NCI-H2029 (cell line): Measurements from ENCODE around the gene KLHDC4.

Source experiments
- DNase-seq: peaks from one replicate; lab custom pipeline; 2025; lab: John Stamatoyannopoulos, UW

KLHDC4 gene

DNA sequence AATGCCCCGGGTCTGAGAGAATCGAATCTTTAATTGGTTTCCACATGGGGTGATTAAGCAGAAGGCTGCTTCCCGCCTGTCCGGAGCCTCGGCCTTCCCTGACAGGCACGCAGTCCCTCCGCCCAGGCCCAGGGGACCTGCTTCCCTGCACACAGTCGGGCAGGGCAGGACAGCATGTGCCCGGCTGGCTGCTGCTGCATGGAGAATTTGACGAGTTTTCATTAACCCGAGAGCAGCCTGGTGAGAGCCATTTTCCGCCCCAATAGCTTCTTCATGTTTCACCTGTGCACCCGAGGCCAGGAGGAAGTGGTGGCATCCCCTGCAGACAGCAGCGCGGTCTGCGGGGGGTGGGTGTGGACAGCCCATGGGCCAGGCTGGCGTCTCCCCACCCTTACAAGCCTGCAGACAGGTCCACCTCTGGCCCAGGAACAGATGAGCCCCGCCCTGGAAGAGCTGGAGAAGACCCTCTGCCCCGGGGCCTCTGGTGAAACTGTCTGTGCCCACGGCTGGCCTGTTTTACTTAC, 67.0 kb downstream of the KLHDC4 start:
- DNase-seq: no peak

DNA sequence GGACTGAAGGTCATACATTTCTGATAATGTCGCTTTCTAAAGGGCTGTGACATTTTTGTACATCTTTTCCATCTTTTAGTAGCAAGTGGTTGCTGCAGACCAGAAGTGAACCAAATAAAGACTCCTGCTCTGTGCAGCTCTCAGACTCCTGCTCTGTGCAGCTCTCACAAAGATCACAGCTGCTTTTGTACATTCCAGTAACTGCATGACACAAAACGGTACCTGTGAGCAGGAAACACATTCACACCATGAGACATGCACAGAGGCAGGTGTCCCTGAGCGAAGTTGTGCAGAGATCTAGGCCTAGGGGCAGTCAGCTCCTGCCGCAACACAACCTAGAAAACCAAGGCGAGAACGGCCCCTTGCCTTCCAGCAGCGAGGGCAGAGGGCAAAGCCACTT, 67.5 kb downstream of the KLHDC4 start:
- no peak for DNase-seq

DNA sequence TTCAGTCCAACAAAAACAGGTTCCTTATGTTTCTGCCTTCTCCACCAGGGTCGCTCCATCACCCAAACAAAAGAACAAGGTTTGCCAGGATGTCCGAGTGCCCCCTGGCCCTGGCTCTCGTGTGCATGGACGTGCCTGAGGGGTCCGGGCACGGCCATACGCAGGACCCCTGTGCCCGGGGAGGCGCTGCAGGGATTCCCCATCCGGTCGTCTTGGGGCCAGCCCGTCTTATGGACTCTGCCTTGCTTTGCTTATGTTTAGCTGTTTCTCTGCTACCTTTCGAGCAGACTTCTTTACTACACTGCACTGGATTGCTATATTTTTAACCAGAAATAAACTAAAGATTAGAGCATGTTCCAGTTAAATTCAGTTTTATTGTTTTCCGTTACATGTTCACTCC, 68.0 kb downstream of the KLHDC4 start:
- no peak for DNase-seq

DNA sequence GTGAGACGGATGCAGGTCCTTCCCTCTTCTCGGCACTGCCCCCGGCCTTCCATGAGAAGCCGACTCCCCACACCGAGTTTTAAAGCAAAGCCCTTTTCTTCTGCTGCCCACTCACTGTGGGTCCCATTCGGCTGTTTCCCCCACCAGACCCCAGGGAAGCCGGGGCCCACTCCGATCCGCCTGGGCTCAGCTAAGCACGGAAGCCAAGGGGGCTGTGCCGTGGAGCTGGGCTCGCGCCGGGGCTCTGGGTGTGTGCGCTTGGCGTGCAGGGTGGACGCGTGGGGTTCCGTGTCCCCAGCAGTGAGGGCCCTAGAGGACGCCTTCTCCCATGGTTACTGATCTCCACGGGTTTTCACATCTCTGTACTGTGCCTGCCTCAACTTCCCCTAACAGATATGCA, 68.5 kb downstream of the KLHDC4 start:
- DNase-seq: no peak

DNA sequence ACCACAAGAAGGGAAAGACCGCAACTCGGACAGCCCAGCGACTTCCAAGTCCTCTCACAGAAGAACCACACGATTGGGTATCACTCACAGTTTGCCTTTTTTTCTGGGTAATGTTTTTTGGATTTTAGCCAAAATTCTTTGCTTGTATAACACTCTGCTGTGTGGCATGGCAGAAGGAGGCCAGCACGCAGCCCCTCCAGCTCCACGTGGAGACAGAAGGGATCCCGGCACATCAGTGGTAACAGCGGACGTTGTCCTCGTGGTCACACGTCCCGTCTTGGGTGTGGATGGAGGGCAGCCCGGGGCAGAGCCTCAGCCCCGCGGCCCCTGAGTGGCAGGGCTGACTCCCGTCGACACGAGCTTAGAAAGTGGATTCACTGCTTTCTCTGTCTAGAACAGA, 69.1 kb downstream of the KLHDC4 start:
- no peak for DNase-seq

DNA sequence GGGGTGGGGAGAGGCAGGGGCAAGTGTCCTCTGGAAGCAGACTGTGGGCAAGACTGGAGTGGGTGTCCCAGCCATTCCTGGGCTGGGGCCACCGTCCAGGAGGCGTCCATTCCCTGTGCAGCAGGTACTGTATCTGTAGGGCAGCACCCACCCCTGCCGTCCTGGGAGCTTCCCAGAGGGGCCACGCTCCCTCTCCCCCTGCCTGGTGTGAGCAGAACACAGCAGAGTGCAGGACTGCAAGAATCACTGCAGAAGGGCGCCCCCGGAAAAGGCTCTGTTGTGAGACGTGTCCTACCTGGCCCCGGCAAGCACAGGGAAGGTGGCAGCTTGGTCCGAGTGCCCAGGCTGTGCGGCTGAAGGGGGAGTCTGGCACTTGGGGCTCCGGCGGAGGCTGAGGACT, 70.3 kb downstream of the KLHDC4 start:
- no peak for DNase-seq

DNA sequence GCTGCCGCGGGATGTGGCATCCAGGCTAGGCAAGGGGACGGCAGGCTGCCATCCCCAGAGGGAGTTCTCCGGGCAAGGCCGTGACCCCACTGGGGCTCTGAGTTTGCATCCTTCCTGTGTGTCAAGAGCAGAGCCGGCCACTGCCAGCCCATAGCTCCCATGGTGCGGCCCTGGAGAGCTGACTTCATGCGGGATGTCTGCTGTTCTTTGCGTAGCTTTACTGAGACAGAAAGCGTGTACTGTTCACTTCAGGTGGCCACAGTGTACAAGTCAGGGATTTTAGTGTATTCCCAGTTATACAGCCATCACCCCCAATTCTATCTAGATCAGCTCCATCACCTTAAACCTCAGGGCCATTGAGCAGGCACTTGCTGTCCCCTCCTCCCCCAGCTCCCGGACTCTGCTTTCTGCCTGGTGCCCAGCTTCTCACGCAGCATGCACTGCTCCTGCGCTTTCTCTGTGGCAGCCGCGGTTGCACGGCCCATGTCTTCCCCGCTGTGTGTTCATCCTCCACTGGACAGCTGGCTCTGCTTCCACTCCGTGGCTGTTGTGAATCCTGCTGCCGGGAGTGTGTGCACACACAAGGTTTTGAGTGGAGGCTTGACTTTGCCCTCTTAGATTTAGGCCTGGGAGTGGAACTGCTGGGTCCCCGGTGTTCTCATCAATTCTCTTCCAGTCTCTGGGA, 71.2 kb downstream of the KLHDC4 start:
- DNase-seq: no peak

DNA sequence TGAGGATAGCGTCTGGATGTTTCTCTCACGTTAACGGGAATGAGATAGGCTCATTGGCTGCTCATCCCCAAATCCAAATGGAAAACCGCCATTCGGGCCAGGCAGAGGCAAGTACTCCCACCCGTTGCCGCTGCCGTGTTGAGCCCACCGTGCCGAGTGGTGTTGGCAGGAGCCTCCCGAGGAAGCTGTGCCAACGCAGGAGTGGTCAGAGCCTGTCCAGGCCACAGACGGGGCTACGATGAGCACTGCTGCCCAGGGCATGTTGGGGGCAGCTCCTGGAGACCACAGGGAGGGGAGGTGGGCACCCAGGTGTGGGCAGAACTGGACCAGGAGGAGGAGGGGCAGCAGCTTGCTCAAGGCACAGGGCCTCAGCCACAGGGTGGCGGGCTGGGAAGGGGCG, 72.0 kb downstream of the KLHDC4 start:
- DNase-seq: no peak

DNA sequence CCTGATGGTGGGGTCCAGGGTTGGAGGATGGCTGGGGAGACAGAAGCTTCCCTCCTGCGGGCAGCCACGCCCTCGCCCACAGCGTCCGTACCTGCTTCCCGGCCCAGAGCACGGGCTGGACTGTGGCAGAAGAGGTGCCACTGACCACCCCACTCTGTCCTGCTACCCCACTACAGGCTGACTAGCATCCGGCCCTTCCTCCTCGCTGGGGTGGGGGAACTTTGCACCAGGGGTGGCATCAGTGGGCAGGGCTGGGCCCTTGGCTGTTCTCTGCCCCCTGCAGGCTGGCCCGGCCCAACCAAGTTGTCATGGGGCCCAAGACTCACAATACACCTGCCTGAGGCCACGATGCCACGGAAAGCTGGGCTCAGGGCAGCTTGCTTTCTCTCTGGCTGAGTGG, 73.0 kb downstream of the KLHDC4 start:
- DNase-seq: no peak

DNA sequence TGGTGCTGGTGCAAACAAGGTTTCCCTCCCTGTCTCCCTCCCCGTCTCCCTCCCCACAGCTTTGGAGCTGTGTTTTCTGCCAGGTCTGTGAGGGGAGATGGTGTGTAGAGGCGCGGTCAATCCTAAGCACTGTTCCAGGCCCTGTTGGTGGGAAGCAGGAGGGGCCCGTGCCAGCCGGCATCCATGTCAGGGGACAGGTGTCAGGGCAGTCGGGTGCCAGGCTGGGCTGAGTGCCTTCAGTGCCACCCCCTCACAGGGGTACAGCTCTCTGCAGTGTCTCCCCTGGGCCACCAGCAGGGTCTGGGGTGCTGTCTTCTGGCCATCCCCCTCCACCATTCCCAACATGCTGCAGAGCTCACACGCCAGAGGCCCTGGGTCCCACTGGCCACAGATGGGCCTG, 73.6 kb downstream of the KLHDC4 start:
- no peak for DNase-seq

DNA sequence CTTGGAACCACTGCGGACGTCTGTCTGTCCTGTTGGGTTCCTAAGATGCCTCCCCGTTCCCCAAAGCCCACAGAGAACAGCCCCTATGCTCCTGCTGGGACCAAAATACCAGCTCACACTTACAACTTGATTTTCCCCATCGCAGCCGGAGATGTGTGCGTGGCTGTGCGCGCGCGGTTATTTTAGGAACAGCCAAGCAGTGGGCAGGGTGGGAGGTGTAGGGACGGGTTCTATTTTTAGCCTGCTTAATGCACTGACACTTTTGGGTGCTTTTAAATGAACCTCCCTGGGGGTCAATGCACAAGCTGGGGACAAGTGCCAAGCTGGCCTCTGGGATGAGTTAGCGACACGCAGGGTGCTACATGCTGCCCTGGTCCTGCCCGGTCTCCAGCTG, 74.1 kb downstream of the KLHDC4 start:
- DNase-seq: no peak

DNA sequence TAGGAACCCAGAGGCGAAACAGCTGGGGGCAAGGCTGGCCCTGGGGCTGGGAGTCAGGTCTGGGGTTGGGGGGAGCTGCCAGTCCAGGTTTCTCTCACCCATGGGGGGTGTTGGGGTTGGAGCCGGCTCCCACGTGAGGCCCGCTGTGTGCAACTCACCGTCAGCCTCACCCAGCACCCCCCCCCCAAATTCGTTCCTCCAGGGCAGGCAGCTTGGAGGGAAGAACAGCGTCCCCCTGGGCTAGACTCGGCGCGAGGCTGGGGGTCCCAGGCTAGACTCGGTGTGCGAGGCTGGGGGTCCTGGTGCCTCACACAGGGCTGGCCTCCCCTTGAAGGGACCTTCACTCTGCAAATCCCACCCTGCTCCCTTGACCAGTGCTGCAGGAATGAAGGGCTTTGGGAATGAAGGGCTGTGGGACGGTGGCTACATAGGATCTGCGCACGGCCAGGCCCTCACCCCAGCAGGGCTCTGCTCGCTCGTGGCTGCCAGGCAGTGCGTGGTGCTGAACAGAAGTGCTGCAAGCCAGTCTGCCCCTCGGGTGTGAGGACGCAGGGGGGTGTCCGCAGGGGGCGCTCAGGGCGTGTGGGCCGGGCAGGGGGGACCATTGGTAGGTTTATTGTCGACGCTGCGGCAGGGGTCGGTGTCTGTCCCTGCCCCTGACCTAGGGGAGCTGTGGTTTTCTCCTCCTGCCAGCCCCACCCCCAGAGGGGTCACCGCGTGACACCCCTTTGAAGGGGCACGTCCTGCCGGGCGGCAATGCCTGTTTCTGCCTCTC, 74.7 kb downstream of the KLHDC4 start:
- DNase-seq: no peak

DNA sequence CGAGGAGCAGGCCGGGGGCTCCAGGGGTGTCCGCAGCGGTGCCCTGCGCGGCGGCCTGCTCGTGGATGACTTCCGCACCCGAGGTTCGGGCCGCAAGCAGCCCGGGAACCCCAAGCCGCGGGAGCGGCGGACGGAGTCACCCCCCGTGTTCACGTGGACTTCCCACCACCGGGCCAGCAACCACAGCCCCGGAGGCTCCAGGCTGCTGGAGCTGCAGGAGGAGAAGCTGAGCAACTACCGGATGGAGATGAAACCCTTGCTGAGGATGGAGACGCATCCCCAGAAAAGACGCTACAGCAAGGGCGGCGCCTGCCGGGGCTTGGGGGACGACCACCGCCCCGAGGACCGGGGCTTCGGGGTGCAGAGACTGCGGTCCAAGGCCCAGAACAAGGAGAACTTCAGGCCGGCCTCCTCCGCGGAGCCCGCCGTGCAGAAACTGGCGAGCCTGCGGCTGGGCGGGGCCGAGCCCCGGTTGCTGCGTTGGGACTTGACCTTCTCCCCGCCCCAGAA, 75.8 kb downstream of the KLHDC4 start:
- no peak for DNase-seq

DNA sequence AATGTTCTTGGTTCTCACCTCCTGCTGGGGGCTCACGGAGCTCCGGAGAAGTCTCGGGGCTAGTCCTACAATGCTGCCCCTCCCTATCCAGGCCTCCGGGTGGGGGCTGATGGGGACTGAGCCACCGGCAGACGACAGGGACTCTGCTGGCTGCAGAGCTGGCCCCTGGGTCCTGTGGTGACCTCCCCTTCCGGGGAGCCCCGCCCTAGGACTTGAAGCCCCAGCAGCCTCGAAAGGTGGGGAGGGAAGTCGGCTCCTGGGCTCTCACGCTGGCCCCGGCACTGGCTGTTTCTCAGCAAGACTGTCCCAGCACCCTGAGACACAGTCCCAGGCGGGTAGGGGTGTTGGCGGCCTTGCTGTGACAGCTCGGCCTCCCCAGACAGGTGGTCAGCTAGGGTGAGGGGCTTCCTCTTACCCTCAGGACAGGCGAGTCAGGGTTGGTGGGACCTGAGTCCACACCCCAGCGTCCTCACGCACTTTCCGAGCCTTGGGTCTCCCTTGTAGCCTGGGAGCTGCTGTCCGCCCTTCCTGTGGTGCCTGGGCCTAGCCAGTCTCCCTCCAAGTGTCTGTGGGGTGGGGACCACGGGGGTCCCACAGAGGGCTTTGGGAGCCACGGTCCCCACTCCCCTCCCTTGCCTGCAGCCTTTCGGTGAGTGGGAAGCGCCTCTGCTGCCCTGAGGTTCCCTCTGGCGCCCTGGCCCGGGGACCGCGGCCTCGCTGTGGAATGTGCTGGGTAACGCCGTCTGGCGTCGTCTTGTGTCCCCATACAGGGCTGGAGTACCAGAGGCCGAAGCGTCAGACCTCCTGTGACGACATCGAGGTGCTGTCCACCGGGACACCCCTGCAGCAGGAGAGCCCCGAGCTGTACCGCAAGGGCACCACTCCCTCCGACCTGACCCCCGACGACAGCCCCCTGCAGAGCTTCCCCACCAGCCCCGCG, 76.6 kb downstream of the KLHDC4 start:
- DNase-seq: no peak

DNA sequence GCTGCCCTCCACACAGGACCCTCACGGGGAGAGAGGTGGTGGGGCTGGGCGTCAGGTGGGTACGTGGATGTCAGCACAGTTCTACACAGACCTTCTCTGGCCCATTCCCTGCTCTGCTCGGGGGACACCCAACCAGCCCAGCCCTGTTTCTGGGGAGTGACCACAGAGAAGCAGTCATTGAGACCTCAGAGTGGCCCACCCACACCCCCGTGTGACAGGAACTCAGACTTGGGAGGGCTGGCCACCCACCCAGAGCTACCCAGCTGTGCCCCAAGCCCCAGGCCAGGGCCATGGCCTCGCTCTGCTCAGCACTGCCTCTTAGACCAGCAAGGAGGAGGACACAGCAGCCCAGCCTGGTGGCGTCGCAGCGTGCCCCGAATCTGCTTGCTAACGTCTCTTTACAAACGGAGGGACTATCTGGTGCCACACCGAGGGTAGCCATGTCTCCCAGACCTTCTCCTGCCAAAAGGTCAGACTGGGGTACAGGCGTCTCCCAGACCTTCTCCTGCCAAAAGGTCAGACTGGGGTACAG, 77.7 kb downstream of the KLHDC4 start:
- no peak for DNase-seq

DNA sequence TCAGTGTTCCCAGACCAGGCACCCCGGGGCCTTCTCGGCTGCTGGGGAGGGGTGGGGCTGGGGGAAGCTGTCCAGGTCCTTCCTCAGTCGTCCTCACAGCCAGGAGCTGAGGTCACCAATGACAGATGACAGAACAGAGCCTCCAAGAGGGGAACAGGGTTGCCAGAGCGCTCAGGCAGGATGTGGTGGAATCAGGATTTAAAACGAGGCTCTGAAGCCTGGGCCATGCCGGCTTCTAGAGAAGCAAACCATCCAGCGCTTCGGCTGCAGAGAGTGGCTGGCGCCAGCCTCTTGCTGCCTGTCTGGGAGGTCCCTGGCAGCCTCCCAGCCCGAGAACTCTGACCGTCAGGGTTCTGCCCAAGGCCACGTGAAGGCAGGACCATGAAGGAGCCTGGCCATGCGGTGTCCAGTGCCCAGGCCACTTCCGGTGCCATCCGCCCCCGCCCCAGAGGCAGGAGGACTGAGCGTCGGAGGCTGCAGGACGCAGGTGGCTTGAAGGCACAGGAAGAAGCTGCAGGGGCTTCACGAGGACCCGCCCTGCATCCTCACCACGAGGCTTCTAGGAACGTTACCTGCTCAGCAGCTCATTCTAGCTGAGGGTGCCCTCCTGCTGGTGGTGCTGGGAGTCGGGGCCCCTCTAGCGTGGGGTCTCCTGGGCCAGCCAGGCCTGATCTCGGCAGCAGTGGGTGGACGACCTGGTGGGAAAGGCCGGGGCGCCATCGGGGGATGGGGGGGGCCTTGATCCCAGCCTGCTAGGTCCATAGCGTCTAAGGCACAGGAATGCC, 78.5 kb downstream of the KLHDC4 start:
- no peak for DNase-seq

DNA sequence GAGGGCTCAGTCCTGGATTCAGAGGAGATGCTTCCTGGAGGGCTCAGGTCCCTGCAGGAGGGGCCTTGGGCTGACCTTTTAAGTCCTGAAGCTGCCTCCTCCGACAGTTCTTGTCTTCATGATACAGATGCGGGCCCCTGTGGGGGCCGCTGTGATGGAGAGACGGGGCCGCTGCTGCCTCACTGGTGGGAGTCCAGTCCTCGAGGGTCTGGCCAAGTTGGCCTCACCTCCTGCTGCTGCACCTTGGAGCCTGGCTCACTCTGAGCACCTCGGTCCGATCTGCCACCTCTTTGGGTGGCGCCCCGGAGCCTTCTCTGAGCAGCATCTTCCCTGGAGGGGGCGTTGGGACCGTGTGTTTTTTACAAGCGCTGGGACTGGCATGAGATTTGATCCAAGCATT, 79.1 kb downstream of the KLHDC4 start:
- no peak for DNase-seq

DNA sequence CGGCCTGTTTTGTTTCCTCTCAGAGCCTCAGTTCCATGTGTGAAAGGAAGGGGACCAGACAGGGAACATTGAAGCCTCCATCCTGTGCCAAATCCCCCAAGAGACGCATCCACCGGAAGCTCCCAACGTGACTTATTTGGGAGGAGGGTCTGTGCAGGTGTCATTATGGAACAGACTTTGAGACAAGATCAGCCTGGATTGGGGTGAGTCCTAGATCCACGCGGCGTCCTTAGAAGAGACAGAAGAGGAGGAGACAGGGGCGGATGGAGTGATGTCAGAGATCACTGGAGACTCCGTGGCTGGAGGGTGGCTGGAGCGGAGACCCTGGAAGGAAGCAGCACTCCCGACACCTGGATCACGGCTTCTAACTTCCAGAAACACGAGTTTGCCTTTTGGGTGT, 80.0 kb downstream of the KLHDC4 start:
- DNase-seq: no peak

DNA sequence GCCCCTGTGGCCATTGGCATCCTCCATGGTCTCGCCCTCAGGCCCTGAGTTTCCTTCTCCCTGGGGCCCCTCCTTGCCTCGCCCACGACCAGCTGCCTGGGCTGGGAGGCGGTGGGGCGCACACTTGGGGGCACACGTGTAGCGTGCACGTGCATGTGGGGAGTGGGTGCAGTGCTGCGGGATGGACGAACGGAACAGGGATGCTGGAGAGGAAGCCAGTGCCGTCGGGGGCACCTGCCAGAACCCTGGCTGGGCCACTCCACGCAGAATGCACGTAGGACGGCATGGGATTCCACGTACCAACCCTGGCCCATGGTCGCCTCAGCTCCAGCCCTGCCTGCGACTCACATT, 80.4 kb downstream of the KLHDC4 start:
- DNase-seq: no peak

DNA sequence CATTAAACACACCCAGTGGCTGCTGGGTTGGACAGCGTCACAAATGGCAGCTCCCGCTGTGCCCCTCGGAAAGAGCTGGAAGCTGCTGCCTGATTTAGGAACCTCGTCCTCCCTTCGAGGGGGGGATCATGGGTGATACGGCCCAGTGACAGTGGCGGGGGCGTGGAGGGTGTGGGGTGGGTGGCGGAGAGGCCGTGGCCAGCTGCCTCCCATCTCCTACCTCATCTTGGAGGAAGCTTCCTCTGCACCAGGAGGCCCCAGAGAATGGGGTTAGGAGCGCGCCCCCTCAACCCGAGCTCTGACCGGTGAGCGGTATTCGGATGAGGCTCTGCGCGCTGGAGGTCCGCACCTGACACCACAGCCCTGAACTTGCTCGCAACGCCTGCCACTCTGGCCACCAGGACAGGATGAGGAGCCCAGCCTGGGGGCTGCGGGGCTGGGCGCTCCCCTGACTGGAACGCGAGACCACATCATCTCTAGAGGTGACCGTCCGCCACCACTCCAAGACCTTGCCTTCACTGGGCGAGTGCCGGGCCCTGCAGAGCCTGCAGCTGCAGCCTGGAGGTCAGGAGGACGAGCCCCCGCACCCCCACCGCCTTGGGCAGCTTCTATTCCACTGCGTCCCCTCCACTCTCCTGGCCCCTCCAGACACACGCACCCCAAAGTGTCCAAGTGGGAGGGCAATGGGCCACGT, 80.9 kb downstream of the KLHDC4 start:
- DNase-seq: no peak
